Inflammatory macrophage treated with lipopolysaccharide for 4 hours (primary cell): Measurements from ENCODE around the gene ACKR2.
"Not testable (repeated sequence)": the region's sequence is repeated elsewhere in the genome, so short reads cannot be mapped to it uniquely, and the experiment has no call there.

Experiments
- DNase-seq: peaks from one replicate; pipeline ENCODE4 v3.0.0-alpha.2; 2020

The ACKR2 gene

GRCh38 chr3:42802876-42803413 is 6.3 kb upstream of the ACKR2 start:
- no peak for DNase-seq

- DNase-seq, result peak; percentile 15
Observed at GRCh38 chr3:42803414-42804105, 5.7 kb upstream of the ACKR2 start.

GRCh38 chr3:42804106-42804830 is 5.0 kb upstream of the ACKR2 start, which contains the start of gene HIGD1A:
Gene HIGD1A (minus strand): TSS chr3:42804490. CDS start chr3:42794253, 10,237 bp downstream.
- peak; percentile 97 for DNase-seq

GRCh38 chr3:42804831-42805132 is 4.5 kb upstream of the ACKR2 start:
- no peak for DNase-seq

- DNase-seq, result no peak
Observed at GRCh38 chr3:42805141-42805821, 4.0 kb upstream of the ACKR2 start.

GRCh38 chr3:42807929-42808328 is 1.3 kb upstream of the ACKR2 start:
- DNase-seq, result no peak

- DNase-seq, result not testable (repeated sequence)
Observed at GRCh38 chr3:42810706-42811105, 1.5 kb downstream of the ACKR2 start.

GRCh38 chr3:42811118-42811883 is 2.1 kb downstream of the ACKR2 start:
- peak; percentile 10 for DNase-seq

- DNase-seq, result no peak
Observed at GRCh38 chr3:42814246-42814645, 5.0 kb downstream of the ACKR2 start.

GRCh38 chr3:42814914-42815507 is 5.8 kb downstream of the ACKR2 start:
- no peak for DNase-seq

- no peak for DNase-seq
Observed at GRCh38 chr3:42815826-42816225, 6.6 kb downstream of the ACKR2 start.

GRCh38 chr3:42819351-42819965 is 10.2 kb downstream of the ACKR2 start:
- DNase-seq, result no peak

GRCh38 chr3:42820746-42821051 is 11.5 kb downstream of the ACKR2 start:
- DNase-seq, result no peak

- DNase-seq, result no peak
Observed at GRCh38 chr3:42822828-42823227, 13.6 kb downstream of the ACKR2 start.

GRCh38 chr3:42823351-42823750 is 14.1 kb downstream of the ACKR2 start:
- DNase-seq, result no peak

GRCh38 chr3:42826141-42826540 is 16.9 kb downstream of the ACKR2 start:
- no peak for DNase-seq

GRCh38 chr3:42827023-42827422 is 17.8 kb downstream of the ACKR2 start:
- no peak for DNase-seq

- no peak for DNase-seq
Observed at GRCh38 chr3:42827654-42828053, 18.4 kb downstream of the ACKR2 start.

- no peak for DNase-seq
Observed at GRCh38 chr3:42829083-42829627, 19.9 kb downstream of the ACKR2 start.

GRCh38 chr3:42829628-42830436 is 20.6 kb downstream of the ACKR2 start:
- DNase-seq, result no peak
